Subcutaneous adipose tissue (tissue), 4 donors: Measurements from ENCODE around the gene KCNH8. TPM values are rescaled to one million over a fixed set of nuclear protein-coding genes. Genes with fewer than 3 reads are reported as not detected.

ENCODE experiments used
- CTCF ChIP-seq: fragments of 450-650 bp; IDR thresholded peaks from one replicate; pipeline ENCODE4 v1.5.1; 2016; ENCODE audit warnings: low read depth, mild to moderate bottlenecking, control low read depth, antibody characterized with exemption, moderate library complexity
- total RNA-seq, 4 donors: library from RNA; depleted of rRNA; stranded (reverse); fragments of >200 nt; gene quantifications; one replicate each; pipeline ENCODE4 v1.1.0, GENCODE V29; 2016

Gene KCNH8
- total RNA-seq, 4 donors from 2014 or later: not detected

- TF ChIP-seq CTCF: no peak
These were observed 214.8 kb downstream of the KCNH8 start for GRCh38 chr3:19363071-19363470.

GRCh38 chr3:19364148-19364547, 215.8 kb downstream of the KCNH8 start:
- no peak for TF ChIP-seq CTCF

- TF ChIP-seq CTCF: no peak
These were observed 217.2 kb downstream of the KCNH8 start for GRCh38 chr3:19365471-19365870.

GRCh38 chr3:19384868-19385267, 236.6 kb downstream of the KCNH8 start:
- no peak for TF ChIP-seq CTCF

GRCh38 chr3:19392150-19392549, 243.8 kb downstream of the KCNH8 start:
- no peak for TF ChIP-seq CTCF

GRCh38 chr3:19394946-19395345, 246.6 kb downstream of the KCNH8 start:
- no peak for TF ChIP-seq CTCF

- no peak for TF ChIP-seq CTCF
These were observed 248.4 kb downstream of the KCNH8 start for GRCh38 chr3:19396726-19397125.
